Testis (tissue), 2 donors: Measurements from ENCODE around the gene CUEDC1.

Experiments
- CTCF ChIP-seq, 3 experiments: fragments of 450-650 bp in 2 of 3; fragments of 200-600 bp in 1 of 3; sonication (generic) in 1 of 3; IDR thresholded peaks; one replicate each; pipeline ENCODE4 v1.5.1; 2016 to 2019; ENCODE audit warnings: antibody characterized with exemption in 3 of 3, mild to moderate bottlenecking in 2 of 3, moderate library complexity in 1 of 3
- POLR2A ChIP-seq: fragments of 450-650 bp; IDR thresholded peaks from one replicate; pipeline ENCODE4 v1.6.1; 2017; ENCODE audit warnings: antibody characterized with exemption, mild to moderate bottlenecking, moderate library complexity

- no peak for TF ChIP-seq CTCF (IDR thresholded peaks at IDR 0.05)
- TF ChIP-seq POLR2A, result no peak
Measured at GRCh38 chr17:57949649-57950048, 5.6 kb downstream of the CUEDC1 start.
